ENCODE measurements around the gene GRIK4. TPM values are rescaled to one million over a fixed set of nuclear protein-coding genes. Genes with fewer than 3 reads are reported as not detected.

Gene GRIK4, protein sequence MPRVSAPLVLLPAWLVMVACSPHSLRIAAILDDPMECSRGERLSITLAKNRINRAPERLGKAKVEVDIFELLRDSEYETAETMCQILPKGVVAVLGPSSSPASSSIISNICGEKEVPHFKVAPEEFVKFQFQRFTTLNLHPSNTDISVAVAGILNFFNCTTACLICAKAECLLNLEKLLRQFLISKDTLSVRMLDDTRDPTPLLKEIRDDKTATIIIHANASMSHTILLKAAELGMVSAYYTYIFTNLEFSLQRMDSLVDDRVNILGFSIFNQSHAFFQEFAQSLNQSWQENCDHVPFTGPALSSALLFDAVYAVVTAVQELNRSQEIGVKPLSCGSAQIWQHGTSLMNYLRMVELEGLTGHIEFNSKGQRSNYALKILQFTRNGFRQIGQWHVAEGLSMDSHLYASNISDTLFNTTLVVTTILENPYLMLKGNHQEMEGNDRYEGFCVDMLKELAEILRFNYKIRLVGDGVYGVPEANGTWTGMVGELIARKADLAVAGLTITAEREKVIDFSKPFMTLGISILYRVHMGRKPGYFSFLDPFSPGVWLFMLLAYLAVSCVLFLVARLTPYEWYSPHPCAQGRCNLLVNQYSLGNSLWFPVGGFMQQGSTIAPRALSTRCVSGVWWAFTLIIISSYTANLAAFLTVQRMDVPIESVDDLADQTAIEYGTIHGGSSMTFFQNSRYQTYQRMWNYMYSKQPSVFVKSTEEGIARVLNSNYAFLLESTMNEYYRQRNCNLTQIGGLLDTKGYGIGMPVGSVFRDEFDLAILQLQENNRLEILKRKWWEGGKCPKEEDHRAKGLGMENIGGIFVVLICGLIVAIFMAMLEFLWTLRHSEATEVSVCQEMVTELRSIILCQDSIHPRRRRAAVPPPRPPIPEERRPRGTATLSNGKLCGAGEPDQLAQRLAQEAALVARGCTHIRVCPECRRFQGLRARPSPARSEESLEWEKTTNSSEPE
- 1.5 TPM for polyA plus RNA-seq (2013, experiment 1 of 4)
- 1.3 TPM for polyA plus RNA-seq (2013, experiment 2 of 4)
- polyA plus RNA-seq (2013, experiment 3 of 4), result 1.1 TPM
- polyA plus RNA-seq (2013, experiment 4 of 4), result 1.3 TPM

DNA sequence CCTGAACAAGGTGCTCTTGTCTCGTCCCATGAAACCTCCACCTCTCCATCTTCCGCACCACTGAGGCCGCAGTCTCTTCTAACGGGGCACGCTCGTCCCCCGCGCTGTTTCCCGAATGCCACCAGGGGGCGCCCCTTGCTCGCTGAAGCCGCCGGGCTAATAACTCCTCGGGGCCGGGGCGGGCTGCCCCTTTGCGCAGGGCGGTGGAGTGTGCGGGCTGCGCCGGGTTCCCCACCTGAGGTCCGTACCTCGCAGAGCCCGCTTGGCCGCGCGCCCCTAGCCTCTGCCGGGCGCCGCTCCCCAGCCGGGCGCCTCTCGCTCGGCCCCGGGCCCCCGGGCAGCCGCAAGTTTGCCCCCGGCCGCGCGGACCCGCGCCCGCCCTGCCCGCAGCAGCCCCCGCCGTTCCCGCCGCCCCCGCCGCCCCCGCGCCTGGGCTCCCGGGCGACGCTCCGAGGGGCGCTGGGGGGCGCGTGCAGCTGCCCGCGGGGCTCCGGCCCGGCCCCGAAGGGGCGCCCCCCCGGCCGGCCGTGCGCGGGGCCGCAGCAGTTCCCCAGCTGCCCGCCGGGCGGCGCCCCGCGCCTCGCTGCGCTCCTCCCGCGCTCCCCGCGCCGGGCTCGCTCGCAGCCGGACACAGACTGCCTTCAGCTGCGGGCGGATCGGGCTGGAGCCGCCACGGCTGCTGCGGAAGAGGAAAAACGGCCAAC lies at the start of gene GRIK4:
Gene GRIK4 (plus strand): TSS at position 633 of the 704 bp plus-strand sequence. CDS start 148,571 bp downstream, outside the sequence.
- no peaks in the 10 kb centered on the region for H3K4me1 ChIP-seq (ENCODE audit: control insufficient read depth, insufficient read depth, low read length)
- no peaks in the 10 kb centered on the region for H3K9me3 ChIP-seq (ENCODE audit: control insufficient read depth, low read length)
- no peak within 1 kb of the TSS for H3K27ac ChIP-seq (ENCODE audit: insufficient read depth, low read depth, low read length, poor library complexity, severe bottlenecking)
- WGBS, 2 experiments, result 2% methylated on average over 95 of the region's 95 CpGs
- peak within 1 kb of the TSS; percentile 43 for H3K4me3 ChIP-seq (ENCODE audit: insufficient read depth, low read depth, low read length)
- H3K36me3 ChIP-seq (ENCODE audit: control insufficient read depth, insufficient read depth, low read length), result no peaks in the 10 kb centered on the region
- H3K27me3 ChIP-seq (ENCODE audit: control insufficient read depth, insufficient read depth, low read length, poor library complexity, severe bottlenecking), result peaks cover 57% of the 10 kb centered on the region

DNA sequence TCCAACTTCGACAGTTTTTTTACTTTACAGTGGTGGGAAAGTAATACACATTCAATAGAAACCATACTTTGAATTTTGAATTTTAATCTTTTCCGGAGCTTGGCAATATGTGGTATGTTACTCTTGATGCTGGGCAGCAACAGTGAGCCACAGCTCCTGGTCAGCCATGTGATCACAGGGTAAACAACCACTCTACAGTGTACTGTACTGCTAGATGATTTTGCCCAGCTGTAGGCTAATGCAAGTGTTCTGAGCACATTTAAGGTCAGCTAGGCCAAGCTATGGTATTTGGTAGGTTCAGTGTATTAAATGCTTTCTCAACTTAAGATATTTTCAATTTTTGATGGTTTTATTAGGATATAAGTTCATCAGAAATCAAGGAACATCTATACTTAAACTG lies 48.7 kb upstream of the GRIK4 start:
- peaks cover 30% of the 10 kb centered on the region for H3K36me3 ChIP-seq (ENCODE audit: control insufficient read depth, insufficient read depth, low read length)
- H3K27ac ChIP-seq (ENCODE audit: insufficient read depth, low read depth, low read length, poor library complexity, severe bottlenecking), result no peak overlapping the region
- no peak overlapping the region for H3K4me3 ChIP-seq (ENCODE audit: insufficient read depth, low read depth, low read length)
- WGBS, 2 experiments, result 83 to 98% methylated on average over 1 to 2 of the region's 2 CpGs
- no peaks in the 10 kb centered on the region for H3K27me3 ChIP-seq (ENCODE audit: control insufficient read depth, insufficient read depth, low read length, poor library complexity, severe bottlenecking)
- no peaks in the 10 kb centered on the region for H3K9me3 ChIP-seq (ENCODE audit: control insufficient read depth, low read length)
- H3K4me1 ChIP-seq (ENCODE audit: control insufficient read depth, insufficient read depth, low read length), result no peaks in the 10 kb centered on the region

DNA sequence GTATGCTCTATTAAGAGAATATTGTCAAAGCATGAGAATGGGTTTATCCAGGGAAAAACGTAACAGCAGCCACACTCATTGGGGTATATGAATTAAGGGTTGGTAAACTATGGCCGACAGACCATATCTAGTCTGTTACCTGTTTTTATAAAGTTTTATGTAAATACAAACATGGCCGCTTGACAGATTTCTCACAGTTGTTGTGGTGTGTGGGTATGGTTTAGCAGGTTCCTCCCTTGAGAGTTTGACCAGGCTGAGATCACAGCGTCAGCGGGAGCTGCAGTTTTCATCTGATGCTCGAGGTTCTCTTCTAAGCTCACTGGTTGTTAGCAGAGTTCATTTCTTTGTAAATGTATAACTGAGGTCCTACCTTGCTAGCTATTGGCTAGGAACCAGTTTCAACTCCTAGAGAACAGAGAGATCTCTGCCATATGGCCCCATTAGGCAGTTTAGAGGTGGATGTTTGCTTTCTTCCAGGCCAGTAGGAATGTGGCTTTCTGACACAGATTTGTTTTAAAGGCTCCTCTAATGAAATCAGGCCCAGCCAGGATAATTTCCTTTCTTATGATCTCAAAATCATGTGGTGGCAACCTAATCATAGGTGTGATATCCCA lies 45.5 kb upstream of the GRIK4 start:
- Histone ChIP-seq H3K36me3 (ENCODE audit: control insufficient read depth, insufficient read depth, low read length) (peaks cover 18% of the 10 kb centered on the region), H3K9me3 (ENCODE audit: control insufficient read depth, low read length) (no peaks in the 10 kb centered on the region), H3K4me3 (ENCODE audit: insufficient read depth, low read depth, low read length) (no peak overlapping the region), H3K27me3 (ENCODE audit: control insufficient read depth, insufficient read depth, low read length, poor library complexity, severe bottlenecking) (no peaks in the 10 kb centered on the region), H3K27ac (ENCODE audit: insufficient read depth, low read depth, low read length, poor library complexity, severe bottlenecking) (no peak overlapping the region), H3K4me1 (ENCODE audit: control insufficient read depth, insufficient read depth, low read length) (no peaks in the 10 kb centered on the region)
- 89 to 98% methylated on average over 6 of the region's 6 CpGs for WGBS, 2 experiments

DNA sequence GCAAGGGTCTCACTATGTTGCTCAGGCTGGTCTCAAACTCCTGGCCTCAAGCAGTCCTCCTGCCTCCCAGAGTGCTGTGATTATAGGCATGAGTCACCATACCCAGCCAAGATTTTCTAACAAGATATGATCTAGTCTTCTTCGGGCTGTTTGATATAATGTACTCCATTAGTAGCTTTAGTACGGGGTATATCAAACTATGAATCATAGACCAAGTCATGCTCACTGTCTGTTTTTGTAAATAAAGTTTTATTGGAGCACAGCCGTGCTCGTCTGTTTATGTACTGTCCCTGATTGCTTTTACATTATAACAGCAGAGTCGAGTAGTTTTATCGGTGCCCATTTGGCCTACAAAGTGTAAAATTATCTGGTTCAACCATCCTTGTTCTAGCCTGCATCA lies 43.9 kb upstream of the GRIK4 start:
- 92 to 96% methylated on average over 6 of the region's 6 CpGs for WGBS, 2 experiments
- no peaks in the 10 kb centered on the region for H3K4me1 ChIP-seq (ENCODE audit: control insufficient read depth, insufficient read depth, low read length)
- no peaks in the 10 kb centered on the region for H3K9me3 ChIP-seq (ENCODE audit: control insufficient read depth, low read length)
- H3K27ac ChIP-seq (ENCODE audit: insufficient read depth, low read depth, low read length, poor library complexity, severe bottlenecking), result no peak overlapping the region
- no peak overlapping the region for H3K4me3 ChIP-seq (ENCODE audit: insufficient read depth, low read depth, low read length)
- peaks cover 5% of the 10 kb centered on the region for H3K36me3 ChIP-seq (ENCODE audit: control insufficient read depth, insufficient read depth, low read length)
- H3K27me3 ChIP-seq (ENCODE audit: control insufficient read depth, insufficient read depth, low read length, poor library complexity, severe bottlenecking), result no peaks in the 10 kb centered on the region

DNA sequence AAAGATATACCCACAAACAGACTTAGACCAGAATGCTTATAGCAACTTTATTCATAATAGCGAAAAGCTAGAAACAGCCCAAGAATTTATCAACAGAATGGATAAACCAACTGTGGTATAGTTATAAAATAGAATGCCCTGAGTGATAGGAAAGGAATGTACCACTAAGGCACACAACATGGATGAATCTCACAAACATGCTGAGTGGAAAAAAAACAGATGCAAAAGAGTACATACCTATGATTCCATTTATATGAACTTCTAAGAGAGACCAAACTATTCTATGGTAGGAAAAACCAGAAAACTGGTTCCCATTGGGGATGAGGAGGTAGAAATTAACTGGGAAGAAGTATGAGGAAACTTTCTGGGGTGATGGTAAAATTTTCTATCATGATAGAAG lies 40.4 kb upstream of the GRIK4 start:
- Histone ChIP-seq H3K36me3 (ENCODE audit: control insufficient read depth, insufficient read depth, low read length) (peaks cover 10% of the 10 kb centered on the region), H3K27ac (ENCODE audit: insufficient read depth, low read depth, low read length, poor library complexity, severe bottlenecking) (no peak overlapping the region), H3K4me1 (ENCODE audit: control insufficient read depth, insufficient read depth, low read length) (no peaks in the 10 kb centered on the region), H3K9me3 (ENCODE audit: control insufficient read depth, low read length) (no peaks in the 10 kb centered on the region), H3K27me3 (ENCODE audit: control insufficient read depth, insufficient read depth, low read length, poor library complexity, severe bottlenecking) (no peaks in the 10 kb centered on the region), H3K4me3 (ENCODE audit: insufficient read depth, low read depth, low read length) (no peak overlapping the region)
- WGBS, 2 experiments, result 100% methylated on average over 1 of the region's 1 CpG; no CpG with 5 or more reads in 1 of the 2 experiments

DNA sequence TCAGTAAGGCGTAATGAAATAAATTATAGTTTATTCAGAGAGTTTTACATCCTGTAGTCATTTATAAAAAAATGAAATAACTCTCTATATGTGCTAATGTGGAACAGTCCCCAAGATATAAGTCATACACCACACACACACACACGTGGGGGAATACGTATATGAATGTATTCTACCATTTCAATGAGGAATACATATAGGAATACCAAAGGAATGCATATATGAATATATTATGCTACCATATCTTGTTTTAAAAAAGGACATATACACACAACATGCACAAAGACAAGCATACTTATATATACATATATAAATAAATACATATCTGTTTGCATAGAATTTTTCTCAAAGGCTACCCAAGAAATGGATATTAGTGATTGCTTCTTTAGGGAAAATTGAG lies 39.6 kb upstream of the GRIK4 start:
- Histone ChIP-seq H3K36me3 (ENCODE audit: control insufficient read depth, insufficient read depth, low read length) (peaks cover 5% of the 10 kb centered on the region), H3K4me3 (ENCODE audit: insufficient read depth, low read depth, low read length) (no peak overlapping the region)
- 93% methylated on average over 3 of the region's 3 CpGs; no CpG with 5 or more reads in 1 of the 2 experiments for WGBS, 2 experiments

DNA sequence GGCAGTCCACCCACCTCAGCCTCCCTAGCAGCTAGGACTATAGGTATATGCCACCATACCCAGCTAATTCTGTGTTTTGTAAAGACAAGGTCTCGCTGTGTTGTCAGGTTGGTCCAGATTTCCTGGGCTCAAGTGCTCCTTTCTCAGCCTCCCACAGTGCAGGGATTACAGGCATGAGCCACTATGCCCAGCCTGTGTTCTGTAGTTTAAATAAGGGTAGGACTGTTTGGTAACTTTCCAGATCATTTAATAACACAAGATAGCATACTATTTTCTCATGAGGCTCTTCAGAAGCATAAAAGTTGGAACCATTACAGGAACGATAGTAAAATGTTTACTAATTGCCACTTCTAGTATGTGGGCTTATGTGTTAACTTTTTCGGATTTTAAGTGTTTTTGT lies 38.0 kb upstream of the GRIK4 start:
- no peaks in the 10 kb centered on the region for H3K9me3 ChIP-seq (ENCODE audit: control insufficient read depth, low read length)
- H3K36me3 ChIP-seq (ENCODE audit: control insufficient read depth, insufficient read depth, low read length), result peaks cover 5% of the 10 kb centered on the region
- no peak overlapping the region for H3K27ac ChIP-seq (ENCODE audit: insufficient read depth, low read depth, low read length, poor library complexity, severe bottlenecking)
- WGBS, 2 experiments, result 93 to 95% methylated on average over 3 of the region's 3 CpGs
- H3K27me3 ChIP-seq (ENCODE audit: control insufficient read depth, insufficient read depth, low read length, poor library complexity, severe bottlenecking), result no peaks in the 10 kb centered on the region
- H3K4me3 ChIP-seq (ENCODE audit: insufficient read depth, low read depth, low read length), result no peak overlapping the region
- H3K4me1 ChIP-seq (ENCODE audit: control insufficient read depth, insufficient read depth, low read length), result no peaks in the 10 kb centered on the region

More for the DNA sequence above, 39.6 kb upstream of the GRIK4 start:
- H3K4me1 ChIP-seq (ENCODE audit: control insufficient read depth, insufficient read depth, low read length), result no peaks in the 10 kb centered on the region
- no peak overlapping the region for H3K27ac ChIP-seq (ENCODE audit: insufficient read depth, low read depth, low read length, poor library complexity, severe bottlenecking)
- no peaks in the 10 kb centered on the region for H3K9me3 ChIP-seq (ENCODE audit: control insufficient read depth, low read length)
- no peaks in the 10 kb centered on the region for H3K27me3 ChIP-seq (ENCODE audit: control insufficient read depth, insufficient read depth, low read length, poor library complexity, severe bottlenecking)

DNA sequence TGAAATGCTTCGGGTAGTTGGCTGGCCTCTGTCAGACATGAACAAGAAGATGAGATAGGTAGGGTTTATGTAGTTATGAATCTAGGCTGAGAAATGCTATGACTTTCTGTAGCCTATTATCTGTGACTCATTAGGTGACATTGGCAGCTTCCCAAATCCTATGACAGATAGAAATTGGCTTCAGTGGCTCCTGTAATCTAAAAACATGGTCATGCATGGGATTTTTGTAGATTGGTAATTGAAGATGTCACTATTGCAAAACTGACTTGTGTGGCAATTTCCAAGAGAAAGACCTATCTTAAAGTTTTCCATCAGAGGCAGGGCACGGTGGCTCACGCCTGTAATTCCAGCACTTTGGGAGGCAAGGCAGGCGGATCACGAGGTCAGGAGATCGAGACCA lies 29.4 kb upstream of the GRIK4 start:
- 94 to 95% methylated on average over 6 of the region's 6 CpGs for WGBS, 2 experiments
- no peaks in the 10 kb centered on the region for H3K4me1 ChIP-seq (ENCODE audit: control insufficient read depth, insufficient read depth, low read length)
- H3K27ac ChIP-seq (ENCODE audit: insufficient read depth, low read depth, low read length, poor library complexity, severe bottlenecking), result no peak overlapping the region
- peaks cover 22% of the 10 kb centered on the region for H3K36me3 ChIP-seq (ENCODE audit: control insufficient read depth, insufficient read depth, low read length)
- no peaks in the 10 kb centered on the region for H3K27me3 ChIP-seq (ENCODE audit: control insufficient read depth, insufficient read depth, low read length, poor library complexity, severe bottlenecking)
- H3K9me3 ChIP-seq (ENCODE audit: control insufficient read depth, low read length), result no peaks in the 10 kb centered on the region
- H3K4me3 ChIP-seq (ENCODE audit: insufficient read depth, low read depth, low read length), result no peak overlapping the region

DNA sequence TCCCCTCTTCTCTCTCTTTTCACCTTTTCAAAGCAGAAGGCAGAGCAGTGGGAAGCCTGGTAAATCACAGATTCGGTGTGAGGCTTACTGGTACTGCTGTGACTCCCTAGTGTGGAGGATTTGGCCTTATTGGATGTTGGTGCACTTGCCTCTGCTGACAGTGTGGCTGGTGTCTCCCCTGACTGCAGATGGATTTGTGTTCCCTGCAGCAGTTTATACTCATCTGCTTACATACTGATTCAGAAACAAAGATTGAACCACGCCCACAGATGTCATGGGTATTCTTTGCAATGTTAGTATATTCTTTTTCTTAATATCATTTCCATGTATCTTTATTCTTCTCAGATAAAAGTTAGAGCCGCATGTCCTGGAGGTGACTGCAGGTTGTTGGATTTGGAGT lies 26.8 kb upstream of the GRIK4 start:
- no peak overlapping the region for H3K27ac ChIP-seq (ENCODE audit: insufficient read depth, low read depth, low read length, poor library complexity, severe bottlenecking)
- H3K9me3 ChIP-seq (ENCODE audit: control insufficient read depth, low read length), result no peaks in the 10 kb centered on the region
- H3K4me1 ChIP-seq (ENCODE audit: control insufficient read depth, insufficient read depth, low read length), result no peaks in the 10 kb centered on the region
- H3K36me3 ChIP-seq (ENCODE audit: control insufficient read depth, insufficient read depth, low read length), result peaks cover 22% of the 10 kb centered on the region
- H3K4me3 ChIP-seq (ENCODE audit: insufficient read depth, low read depth, low read length), result no peak overlapping the region
- no peaks in the 10 kb centered on the region for H3K27me3 ChIP-seq (ENCODE audit: control insufficient read depth, insufficient read depth, low read length, poor library complexity, severe bottlenecking)
- 76 to 88% methylated on average over 2 to 3 of the region's 3 CpGs for WGBS, 2 experiments
